Measurements from ENCODE around the gene HSF2BP.

- TF ChIP-seq CTCF (conservative IDR thresholded peaks at IDR 0.05) (no peak), EZH2 (IDR thresholded peaks at IDR 0.05; ENCODE audit: low read depth) (no peak)
Measured at GRCh38 chr21:43657355-43658087, 1.8 kb downstream of the HSF2BP start.

Measured in PC-9 (cell line).